Right forelimb (tissue), 1 donor: ENCODE results near the gene FAT1.

Source experiments
- DNase-seq: peaks from one replicate; pipeline ENCODE4 v3.0.0-alpha.2; 2018

The FAT1 gene

GRCh38 chr4:186749611-186750281, 26.1 kb upstream of the FAT1 start:
- no peak for DNase-seq

- no peak for DNase-seq
Measured at GRCh38 chr4:186746581-186746980, 22.9 kb upstream of the FAT1 start.

GRCh38 chr4:186743261-186743660, 19.6 kb upstream of the FAT1 start:
- no peak for DNase-seq

GRCh38 chr4:186740822-186741221, 17.2 kb upstream of the FAT1 start:
- no peak for DNase-seq

GRCh38 chr4:186739802-186740434, 16.3 kb upstream of the FAT1 start:
- DNase-seq: no peak

GRCh38 chr4:186739317-186739716, 15.7 kb upstream of the FAT1 start:
- DNase-seq: no peak

GRCh38 chr4:186738421-186738820, 14.8 kb upstream of the FAT1 start:
- no peak for DNase-seq

- no peak for DNase-seq
Measured at GRCh38 chr4:186737427-186737826, 13.8 kb upstream of the FAT1 start.

GRCh38 chr4:186736466-186736865, 12.8 kb upstream of the FAT1 start:
- no peak for DNase-seq

- DNase-seq: no peak
Measured at GRCh38 chr4:186734251-186734650, 10.6 kb upstream of the FAT1 start.

GRCh38 chr4:186733778-186734177, 10.1 kb upstream of the FAT1 start:
- no peak for DNase-seq

GRCh38 chr4:186730621-186731020, 7.0 kb upstream of the FAT1 start:
- no peak for DNase-seq

- DNase-seq: no peak
Measured at GRCh38 chr4:186729856-186730255, 6.2 kb upstream of the FAT1 start.

GRCh38 chr4:186728631-186729271, 5.1 kb upstream of the FAT1 start:
- no peak for DNase-seq

GRCh38 chr4:186727977-186728519, 4.4 kb upstream of the FAT1 start:
- DNase-seq: no peak

GRCh38 chr4:186727169-186727976, 3.7 kb upstream of the FAT1 start:
- DNase-seq: no peak

- peak; percentile 93 for DNase-seq
Measured at GRCh38 chr4:186726426-186727168, 2.9 kb upstream of the FAT1 start.

- peak; percentile 91 for DNase-seq
Measured at GRCh38 chr4:186725469-186726425, 2.1 kb upstream of the FAT1 start.

- peak; percentile 62 for DNase-seq
Measured at GRCh38 chr4:186724864-186725468, 1.3 kb upstream of the FAT1 start.

GRCh38 chr4:186724058-186724863, 605 bp upstream of the FAT1 start:
- DNase-seq: peak; percentile 83
